Panc1 (cell line): ENCODE results near the gene LIMA1. TPM values are rescaled to one million over a fixed set of nuclear protein-coding genes. Genes with fewer than 3 reads are reported as not detected.

ENCODE experiments used
- ATAC-seq: fragments of 200-7000 bp; cut with Tn5 transposase; 2 replicates; pipeline ENCODE4 v1.9.1; 2020; ENCODE audit warnings: mild to moderate bottlenecking, moderate library complexity
- BruUV-seq: library from RNA; stranded (reverse); fragments of 400-500 nt; replicated peaks from 2 replicates; lab custom pipeline; 2021; lab: Mats Ljungman, UMichigan
- CTCF ChIA-PET: fragments of 300-600 bp; sonication (Branson Sonifier 250); formaldehyde crosslinking; loops from one replicate; lab custom pipeline; 2022; ENCODE audit warnings: antibody characterized with exemption; lab: Charles Lee
- POLR2A ChIA-PET: fragments of 300-600 bp; sonication (Branson Sonifier 250); formaldehyde crosslinking; loops from one replicate; lab custom pipeline; 2022; ENCODE audit warnings: antibody characterized with exemption; lab: Charles Lee
- DNase-seq: peaks from one replicate; pipeline ENCODE4 v3.0.0-alpha.2; 2010; ENCODE audit warnings: low read depth, low spot score
- H3K27ac ChIP-seq: 2 replicates; pipeline ENCODE4 v1.5.1; 2011; ENCODE audit warnings: mild to moderate bottlenecking, low read length, inconsistent platforms
- H3K27me3 ChIP-seq: fragments of 200-500 bp; sonication (Bioruptor generic); 2 replicates; pipeline ENCODE4 v1.6.0; 2014; ENCODE audit warnings: low read length, inconsistent platforms; ENCODE audit not compliant: control insufficient read depth, insufficient read depth
- H3K36me3 ChIP-seq: fragments of 200-500 bp; sonication (Bioruptor generic); 2 replicates; pipeline ENCODE4 v1.5.1; 2014; ENCODE audit warnings: inconsistent platforms, mild to moderate bottlenecking, low read length, moderate library complexity; ENCODE audit not compliant: control insufficient read depth, insufficient read depth
- H3K4me1 ChIP-seq: 2 replicates; pipeline ENCODE4 v1.5.1; 2011; ENCODE audit warnings: inconsistent platforms, mild to moderate bottlenecking, low read length, moderate library complexity; ENCODE audit not compliant: control insufficient read depth, insufficient read depth
- H3K4me3 ChIP-seq, 2 experiments: 2 replicates each; pipeline ENCODE4 v1.5.1; 2011 to 2012; ENCODE audit warnings: low read depth in 2 of 2, low read length in 2 of 2, mild to moderate bottlenecking in 2 of 2, inconsistent platforms in 1 of 2, moderate library complexity in 1 of 2
- H3K9me3 ChIP-seq: fragments of 200-500 bp; sonication (Bioruptor generic); 2 replicates; pipeline ENCODE4 v1.5.1; 2014; ENCODE audit warnings: low read depth, mild to moderate bottlenecking, inconsistent platforms, low read length, moderate library complexity; ENCODE audit not compliant: control insufficient read depth, insufficient read depth
- POLR2AphosphoS5 ChIP-seq: IDR thresholded peaks from 2 replicates; pipeline ENCODE4 v1.6.1; 2012; ENCODE audit warnings: mild to moderate bottlenecking, low read depth, low read length, moderate library complexity
- SIN3A ChIP-seq: IDR thresholded peaks from 2 replicates; pipeline ENCODE4 v1.6.1; 2012; ENCODE audit warnings: low read depth, mild to moderate bottlenecking, low read length, moderate library complexity, borderline replicate concordance; ENCODE audit not compliant: insufficient read depth
- TCF7L2 ChIP-seq: IDR thresholded peaks from 2 replicates; pipeline ENCODE4 v1.6.1; 2011; ENCODE audit warnings: mild to moderate bottlenecking, low read depth, low read length, inconsistent platforms
- in situ Hi-C: cut with HindIII; loops from 2 replicates; pipeline ENCODE4 v1.10.0; 2016; ENCODE audit warnings: low sequenced_read_pairs, low pct_unique_long_range_greater_than_20kb
- intact Hi-C: fragments of 100-400 bp; cut with micrococcal nuclease; formaldehyde crosslinking; loops from one replicate; pipeline ENCODE4 v1.10.0; 2022; ENCODE audit not compliant: unreplicated experiment
- total RNA-seq: library from RNA; stranded (reverse); gene quantifications from one replicate; pipeline ENCODE4 v1.2.1, GENCODE V29; 2021; ENCODE audit not compliant: unreplicated experiment
- TF ChIP-seq, protein P1 (sequence below): fragments of 450-650 bp; IDR thresholded peaks from 2 replicates; pipeline ENCODE4 v1.5.1; 2017; ENCODE audit warnings: mild to moderate bottlenecking
- TF ChIP-seq, protein P2 (sequence below), 2 experiments: IDR thresholded peaks; 2 replicates each; pipeline ENCODE4 v1.6.1; 2011 to 2012; ENCODE audit warnings: low read depth in 2 of 2, control low read depth in 1 of 2, low read length in 1 of 2, mild to moderate bottlenecking in 1 of 2, moderate library complexity in 1 of 2; ENCODE audit not compliant: insufficient read depth in 1 of 2

Gene LIMA1
- total RNA-seq, 1 experiment from 2014 or later = 155 TPM

- Histone ChIP-seq H3K36me3 (no peaks in the 10 kb centered on the region), H3K27me3 (no peaks in the 10 kb centered on the region), H3K9me3 (no peaks in the 10 kb centered on the region), H3K27ac (peak overlapping the region; percentile 88), H3K4me3 (peak overlapping the region; percentile 95 to 98), H3K4me1 (peaks cover 44% of the 10 kb centered on the region)
- DNase-seq = no peak
- peak; percentile 76 for ATAC-seq
- TF ChIP-seq TCF7L2 = no peak
- no peak for TF ChIP-seq SIN3A
- in situ Hi-C loops (no loop called here), intact Hi-C loops (no loop called here)
- POLR2A ChIA-PET = interaction anchor here (0.6 kb wide), 1 partner anchor 81 kb away, joined by 10 read pairs; no protein-coding TSS in a partner anchor
- BruUV-seq = no TSS peak
- CTCF ChIA-PET = interaction anchor here (0.9 to 1.4 kb wide), 2 partner anchors 36 to 100 kb away, joined by 4 read pairs; no protein-coding TSS in a partner anchor
Observed at GRCh38 chr12:50282721-50283228, 545 bp downstream of the LIMA1 start.

- intact Hi-C loops = no loop called here
- ATAC-seq = no peak
- no peak for DNase-seq
- Histone ChIP-seq H3K9me3 (no peaks in the 10 kb centered on the region), H3K27me3 (no peaks in the 10 kb centered on the region), H3K4me3 (no peak overlapping the region), H3K36me3 (no peaks in the 10 kb centered on the region), H3K27ac (peak overlapping the region; percentile 82), H3K4me1 (peaks cover 52% of the 10 kb centered on the region)
- BruUV-seq = no TSS peak
- ChIA-PET POLR2A (interaction anchor here (0.6 kb wide), 1 partner anchor 25 kb away, joined by 6 read pairs; no protein-coding TSS in a partner anchor), CTCF (interaction anchor here (0.6 kb wide), 1 partner anchor 35 kb away, joined by 4 read pairs; no protein-coding TSS in a partner anchor)
- TF ChIP-seq, protein P1, sequence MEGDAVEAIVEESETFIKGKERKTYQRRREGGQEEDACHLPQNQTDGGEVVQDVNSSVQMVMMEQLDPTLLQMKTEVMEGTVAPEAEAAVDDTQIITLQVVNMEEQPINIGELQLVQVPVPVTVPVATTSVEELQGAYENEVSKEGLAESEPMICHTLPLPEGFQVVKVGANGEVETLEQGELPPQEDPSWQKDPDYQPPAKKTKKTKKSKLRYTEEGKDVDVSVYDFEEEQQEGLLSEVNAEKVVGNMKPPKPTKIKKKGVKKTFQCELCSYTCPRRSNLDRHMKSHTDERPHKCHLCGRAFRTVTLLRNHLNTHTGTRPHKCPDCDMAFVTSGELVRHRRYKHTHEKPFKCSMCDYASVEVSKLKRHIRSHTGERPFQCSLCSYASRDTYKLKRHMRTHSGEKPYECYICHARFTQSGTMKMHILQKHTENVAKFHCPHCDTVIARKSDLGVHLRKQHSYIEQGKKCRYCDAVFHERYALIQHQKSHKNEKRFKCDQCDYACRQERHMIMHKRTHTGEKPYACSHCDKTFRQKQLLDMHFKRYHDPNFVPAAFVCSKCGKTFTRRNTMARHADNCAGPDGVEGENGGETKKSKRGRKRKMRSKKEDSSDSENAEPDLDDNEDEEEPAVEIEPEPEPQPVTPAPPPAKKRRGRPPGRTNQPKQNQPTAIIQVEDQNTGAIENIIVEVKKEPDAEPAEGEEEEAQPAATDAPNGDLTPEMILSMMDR = no peak
- TF ChIP-seq SIN3A = no peak
- no peak for TF ChIP-seq TCF7L2
- no peak for TF ChIP-seq POLR2AphosphoS5
- TF ChIP-seq, protein P2, sequence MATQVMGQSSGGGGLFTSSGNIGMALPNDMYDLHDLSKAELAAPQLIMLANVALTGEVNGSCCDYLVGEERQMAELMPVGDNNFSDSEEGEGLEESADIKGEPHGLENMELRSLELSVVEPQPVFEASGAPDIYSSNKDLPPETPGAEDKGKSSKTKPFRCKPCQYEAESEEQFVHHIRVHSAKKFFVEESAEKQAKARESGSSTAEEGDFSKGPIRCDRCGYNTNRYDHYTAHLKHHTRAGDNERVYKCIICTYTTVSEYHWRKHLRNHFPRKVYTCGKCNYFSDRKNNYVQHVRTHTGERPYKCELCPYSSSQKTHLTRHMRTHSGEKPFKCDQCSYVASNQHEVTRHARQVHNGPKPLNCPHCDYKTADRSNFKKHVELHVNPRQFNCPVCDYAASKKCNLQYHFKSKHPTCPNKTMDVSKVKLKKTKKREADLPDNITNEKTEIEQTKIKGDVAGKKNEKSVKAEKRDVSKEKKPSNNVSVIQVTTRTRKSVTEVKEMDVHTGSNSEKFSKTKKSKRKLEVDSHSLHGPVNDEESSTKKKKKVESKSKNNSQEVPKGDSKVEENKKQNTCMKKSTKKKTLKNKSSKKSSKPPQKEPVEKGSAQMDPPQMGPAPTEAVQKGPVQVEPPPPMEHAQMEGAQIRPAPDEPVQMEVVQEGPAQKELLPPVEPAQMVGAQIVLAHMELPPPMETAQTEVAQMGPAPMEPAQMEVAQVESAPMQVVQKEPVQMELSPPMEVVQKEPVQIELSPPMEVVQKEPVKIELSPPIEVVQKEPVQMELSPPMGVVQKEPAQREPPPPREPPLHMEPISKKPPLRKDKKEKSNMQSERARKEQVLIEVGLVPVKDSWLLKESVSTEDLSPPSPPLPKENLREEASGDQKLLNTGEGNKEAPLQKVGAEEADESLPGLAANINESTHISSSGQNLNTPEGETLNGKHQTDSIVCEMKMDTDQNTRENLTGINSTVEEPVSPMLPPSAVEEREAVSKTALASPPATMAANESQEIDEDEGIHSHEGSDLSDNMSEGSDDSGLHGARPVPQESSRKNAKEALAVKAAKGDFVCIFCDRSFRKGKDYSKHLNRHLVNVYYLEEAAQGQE (IDR thresholded peaks at IDR 0.05; ENCODE audit: insufficient read depth in 1 of 2, low read depth in 2 of 2, low read length in 1 of 2) = no peak
- in situ Hi-C loops = no loop called here
Observed at GRCh38 chr12:50279501-50279900, 3.8 kb downstream of the LIMA1 start.
